HEK293 (cell line): Measurements from ENCODE around the gene RSRC1.

Source experiments
- CTCF ChIA-PET: fragments of 350-600 bp; formaldehyde crosslinking; extraction: SDS; loops from one replicate; lab custom pipeline; 2021; ENCODE audit warnings: antibody characterized with exemption; lab: Yijun Ruan, JAX
- POLR2A ChIA-PET: fragments of 300-600 bp; formaldehyde crosslinking; extraction: SDS; loops from one replicate; lab custom pipeline; 2020; ENCODE audit warnings: antibody characterized with exemption, inconsistent platforms; lab: Yijun Ruan, JAX
- H3K27ac ChIP-seq: fragments of 200-500 bp; sonication (Bioruptor generic); 2 replicates; pipeline ENCODE4 v1.5.1; 2014; ENCODE audit warnings: low read depth, low read length, control low read depth, inconsistent platforms; ENCODE audit errors: extremely low read depth
- H3K36me3 ChIP-seq, 2 experiments: fragments of 200-500 bp in 1 of 2; sonication (Bioruptor generic) in 1 of 2; 1 replicate in 1 of 2; 2 replicates in 1 of 2; pipeline ENCODE4 v1.5.1; 2014 to 2017; ENCODE audit warnings: inconsistent platforms in 2 of 2, low read length in 2 of 2; ENCODE audit not compliant: control insufficient read depth in 2 of 2, insufficient read depth in 1 of 2
- H3K4me1 ChIP-seq: fragments of 200-500 bp; sonication (Bioruptor generic); 2 replicates; pipeline ENCODE4 v1.5.1; 2014; ENCODE audit warnings: mild to moderate bottlenecking, low read length, inconsistent platforms; ENCODE audit not compliant: control insufficient read depth, insufficient read depth
- H3K4me3 ChIP-seq: 2 replicates; pipeline ENCODE4 v1.5.1; 2011; ENCODE audit warnings: low read depth, mild to moderate bottlenecking, control low read depth, low read length, moderate library complexity
- H3K9me3 ChIP-seq: fragments of 200-500 bp; sonication (Bioruptor generic); 2 replicates; pipeline ENCODE4 v1.5.1; 2014; ENCODE audit warnings: low read depth, low read length, inconsistent platforms; ENCODE audit not compliant: control insufficient read depth, insufficient read depth
- FEZF1 ChIP-seq: fragments of 450-650 bp; formaldehyde crosslinking; IDR thresholded peaks from 2 replicates; pipeline ENCODE4 v1.5.1; 2016; ENCODE audit warnings: missing biosample characterization, missing genetic modification characterization
- KLF10 ChIP-seq: fragments of 450-650 bp; IDR thresholded peaks from 2 replicates; pipeline ENCODE4 v1.5.1; 2018; ENCODE audit warnings: missing biosample characterization, mild to moderate bottlenecking, missing genetic modification characterization
- SALL2 ChIP-seq: fragments of 450-650 bp; formaldehyde crosslinking; IDR thresholded peaks from 2 replicates; pipeline ENCODE4 v1.5.0; 2017; ENCODE audit warnings: missing biosample characterization, mild to moderate bottlenecking, missing genetic modification characterization, borderline replicate concordance
- SP2 ChIP-seq: fragments of 450-650 bp; formaldehyde crosslinking; IDR thresholded peaks from 2 replicates; pipeline ENCODE4 v1.5.1; 2016; ENCODE audit warnings: missing biosample characterization, missing genetic modification characterization
- TCF7L2 ChIP-seq: IDR thresholded peaks from 2 replicates; pipeline ENCODE4 v1.6.1; 2011; ENCODE audit warnings: low read depth, mild to moderate bottlenecking, inconsistent platforms, low read length, moderate library complexity, borderline replicate concordance
- ZEB2 ChIP-seq: fragments of 450-650 bp; formaldehyde crosslinking; IDR thresholded peaks from 2 replicates; pipeline ENCODE4 v1.5.1; 2016; ENCODE audit warnings: missing biosample characterization, missing genetic modification characterization
- ZNF155 ChIP-seq: fragments of 450-650 bp; formaldehyde crosslinking; IDR thresholded peaks from 2 replicates; pipeline ENCODE4 v1.5.1; 2016; ENCODE audit warnings: missing biosample characterization, missing genetic modification characterization
- ZNF174 ChIP-seq: fragments of 450-650 bp; formaldehyde crosslinking; IDR thresholded peaks from 2 replicates; pipeline ENCODE4 v1.5.0; 2017; ENCODE audit warnings: missing biosample characterization, mild to moderate bottlenecking, missing genetic modification characterization
- ZNF23 ChIP-seq: fragments of 450-650 bp; formaldehyde crosslinking; IDR thresholded peaks from 2 replicates; pipeline ENCODE4 v1.5.1; 2016; ENCODE audit warnings: missing biosample characterization, missing genetic modification characterization, borderline replicate concordance
- ZNF416 ChIP-seq: fragments of 450-650 bp; formaldehyde crosslinking; IDR thresholded peaks from 2 replicates; pipeline ENCODE4 v1.5.1; 2016; ENCODE audit warnings: missing biosample characterization, missing genetic modification characterization
- ZNF558 ChIP-seq: fragments of 450-650 bp; formaldehyde crosslinking; IDR thresholded peaks from 2 replicates; pipeline ENCODE4 v1.5.1; 2016; ENCODE audit warnings: missing biosample characterization, missing genetic modification characterization
- ZNF621 ChIP-seq: fragments of 450-650 bp; formaldehyde crosslinking; IDR thresholded peaks from 2 replicates; pipeline ENCODE4 v1.5.1; 2017; ENCODE audit warnings: missing biosample characterization, missing genetic modification characterization
- ZNF624 ChIP-seq: fragments of 450-650 bp; formaldehyde crosslinking; IDR thresholded peaks from 2 replicates; pipeline ENCODE4 v1.5.1; 2017; ENCODE audit warnings: missing biosample characterization, missing genetic modification characterization
- ZNF664 ChIP-seq: fragments of 450-650 bp; formaldehyde crosslinking; IDR thresholded peaks from 2 replicates; pipeline ENCODE4 v1.5.1; 2016; ENCODE audit warnings: missing biosample characterization, missing genetic modification characterization
- ZNF76 ChIP-seq: fragments of 450-650 bp; formaldehyde crosslinking; IDR thresholded peaks from 2 replicates; pipeline ENCODE4; 2016; ENCODE audit warnings: low read depth, missing biosample characterization, missing genetic modification characterization, borderline replicate concordance
- ZNF777 ChIP-seq: fragments of 450-650 bp; formaldehyde crosslinking; IDR thresholded peaks from 2 replicates; pipeline ENCODE4 v1.5.1; 2017; ENCODE audit warnings: missing biosample characterization, missing genetic modification characterization, borderline replicate concordance
- ZNF837 ChIP-seq: fragments of 450-650 bp; formaldehyde crosslinking; IDR thresholded peaks from 2 replicates; pipeline ENCODE4 v1.5.1; 2016; ENCODE audit warnings: missing biosample characterization, missing genetic modification characterization
- ZXDB ChIP-seq: fragments of 450-650 bp; formaldehyde crosslinking; IDR thresholded peaks from 2 replicates; pipeline ENCODE4 v1.5.1; 2016; ENCODE audit warnings: missing biosample characterization, missing genetic modification characterization
- TF ChIP-seq, protein P1 (sequence below): fragments of 450-650 bp; formaldehyde crosslinking; IDR thresholded peaks from 2 replicates; pipeline ENCODE4 v1.5.1; 2016; ENCODE audit warnings: missing biosample characterization, missing genetic modification characterization
- TF ChIP-seq, protein P2 (sequence below): fragments of 450-650 bp; formaldehyde crosslinking; IDR thresholded peaks from 2 replicates; pipeline ENCODE4 v1.5.1; 2016; ENCODE audit warnings: missing biosample characterization, missing genetic modification characterization, borderline replicate concordance
- TF ChIP-seq, protein P3 (sequence below): fragments of 450-650 bp; formaldehyde crosslinking; IDR thresholded peaks from 2 replicates; pipeline ENCODE4 v1.5.1; 2016; ENCODE audit warnings: missing biosample characterization, missing genetic modification characterization

The RSRC1 gene

DNA sequence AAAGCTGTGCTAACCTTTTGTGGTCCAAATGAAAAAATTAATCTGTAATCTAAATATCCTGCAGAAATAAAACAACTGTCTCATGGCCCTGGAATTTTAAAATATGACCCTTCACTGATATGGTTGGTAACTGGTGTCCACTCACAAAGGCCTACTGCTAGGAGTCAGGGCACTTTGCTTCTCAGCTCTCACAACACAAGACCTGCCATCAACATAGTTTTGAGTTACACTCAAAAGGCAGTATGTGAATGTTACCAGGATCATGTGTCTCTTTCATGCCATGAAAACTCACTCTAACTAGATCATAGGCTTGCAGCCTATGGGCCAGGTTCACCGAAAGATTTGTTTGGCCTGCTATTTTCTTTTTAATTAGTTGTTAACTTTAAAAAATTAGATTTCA, 451.1 kb downstream of the RSRC1 start:
- Histone ChIP-seq H3K27ac (no peak overlapping the region), H3K9me3 (no peaks in the 10 kb centered on the region), H3K4me1 (no peaks in the 10 kb centered on the region), H3K4me3 (no peak overlapping the region), H3K36me3 (no peaks in the 10 kb centered on the region)
- CTCF ChIA-PET, result interaction anchor here (0.6 to 1.1 kb wide), 2 partner anchors 9 to 128 kb away, joined by 3 to 5 read pairs; no protein-coding TSS in a partner anchor
- POLR2A ChIA-PET, result interaction anchor here (1.8 kb wide), 1 partner anchor 10 kb away, joined by 7 read pairs; the partner anchor contains the start of gene MLF1
- no peak for TF ChIP-seq ZEB2 (tag by site-specific recombination)
- TF ChIP-seq ZNF624 (tag by site-specific recombination), result no peak
- no peak for TF ChIP-seq FEZF1 (tag by site-specific recombination)
- TF ChIP-seq ZXDB, result no peak
- no peak for TF ChIP-seq SP2 (tag by site-specific recombination)

DNA sequence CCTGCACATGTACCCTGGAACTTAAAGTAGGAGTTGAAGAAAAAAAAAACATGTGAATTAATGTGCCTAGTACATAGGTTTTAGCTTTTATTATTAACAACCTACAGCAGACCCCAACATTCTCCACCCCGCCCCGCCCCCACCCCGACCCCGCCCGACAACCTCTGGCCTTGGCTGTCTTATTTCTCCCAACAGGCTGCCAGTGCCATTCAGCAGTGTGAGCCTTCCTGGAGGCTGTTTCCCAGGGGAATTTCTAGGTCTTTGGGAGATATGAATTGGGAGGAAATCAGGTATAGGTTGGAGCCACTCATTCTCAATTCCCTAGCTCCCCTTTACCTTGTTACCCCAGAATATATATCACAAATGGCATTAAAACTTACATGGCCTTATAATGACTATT, 452.8 kb downstream of the RSRC1 start:
- POLR2A ChIA-PET, result interaction anchor here (1.8 kb wide), 1 partner anchor 8 kb away, joined by 7 read pairs; the partner anchor contains the start of gene MLF1
- Histone ChIP-seq H3K4me3 (no peak overlapping the region), H3K4me1 (no peaks in the 10 kb centered on the region), H3K9me3 (no peaks in the 10 kb centered on the region), H3K36me3 (no peaks in the 10 kb centered on the region), H3K27ac (no peak overlapping the region)
- TF ChIP-seq ZNF558 (no peak), ZNF621 (no peak), ZNF174 (tag by site-specific recombination) (no peak), ZNF155 (tag by site-specific recombination) (no peak), TCF7L2 (no peak), ZNF777 (tag by site-specific recombination) (no peak), ZNF76 (no peak), ZNF837 (tag by site-specific recombination) (no peak), ZNF664 (tag by site-specific recombination) (no peak), SALL2 (tag by site-specific recombination) (no peak), KLF10 (no peak), ZNF23 (tag by site-specific recombination) (no peak), ZNF416 (tag by site-specific recombination) (no peak)
- TF ChIP-seq, protein P1, sequence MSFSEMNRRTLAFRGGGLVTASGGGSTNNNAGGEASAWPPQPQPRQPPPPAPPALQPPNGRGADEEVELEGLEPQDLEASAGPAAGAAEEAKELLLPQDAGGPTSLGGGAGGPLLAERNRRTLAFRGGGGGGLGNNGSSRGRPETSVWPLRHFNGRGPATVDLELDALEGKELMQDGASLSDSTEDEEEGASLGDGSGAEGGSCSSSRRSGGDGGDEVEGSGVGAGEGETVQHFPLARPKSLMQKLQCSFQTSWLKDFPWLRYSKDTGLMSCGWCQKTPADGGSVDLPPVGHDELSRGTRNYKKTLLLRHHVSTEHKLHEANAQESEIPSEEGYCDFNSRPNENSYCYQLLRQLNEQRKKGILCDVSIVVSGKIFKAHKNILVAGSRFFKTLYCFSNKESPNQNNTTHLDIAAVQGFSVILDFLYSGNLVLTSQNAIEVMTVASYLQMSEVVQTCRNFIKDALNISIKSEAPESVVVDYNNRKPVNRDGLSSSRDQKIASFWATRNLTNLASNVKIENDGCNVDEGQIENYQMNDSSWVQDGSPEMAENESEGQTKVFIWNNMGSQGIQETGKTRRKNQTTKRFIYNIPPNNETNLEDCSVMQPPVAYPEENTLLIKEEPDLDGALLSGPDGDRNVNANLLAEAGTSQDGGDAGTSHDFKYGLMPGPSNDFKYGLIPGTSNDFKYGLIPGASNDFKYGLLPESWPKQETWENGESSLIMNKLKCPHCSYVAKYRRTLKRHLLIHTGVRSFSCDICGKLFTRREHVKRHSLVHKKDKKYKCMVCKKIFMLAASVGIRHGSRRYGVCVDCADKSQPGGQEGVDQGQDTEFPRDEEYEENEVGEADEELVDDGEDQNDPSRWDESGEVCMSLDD (tag by site-specific recombination), result no peak
- TF ChIP-seq, protein P2, sequence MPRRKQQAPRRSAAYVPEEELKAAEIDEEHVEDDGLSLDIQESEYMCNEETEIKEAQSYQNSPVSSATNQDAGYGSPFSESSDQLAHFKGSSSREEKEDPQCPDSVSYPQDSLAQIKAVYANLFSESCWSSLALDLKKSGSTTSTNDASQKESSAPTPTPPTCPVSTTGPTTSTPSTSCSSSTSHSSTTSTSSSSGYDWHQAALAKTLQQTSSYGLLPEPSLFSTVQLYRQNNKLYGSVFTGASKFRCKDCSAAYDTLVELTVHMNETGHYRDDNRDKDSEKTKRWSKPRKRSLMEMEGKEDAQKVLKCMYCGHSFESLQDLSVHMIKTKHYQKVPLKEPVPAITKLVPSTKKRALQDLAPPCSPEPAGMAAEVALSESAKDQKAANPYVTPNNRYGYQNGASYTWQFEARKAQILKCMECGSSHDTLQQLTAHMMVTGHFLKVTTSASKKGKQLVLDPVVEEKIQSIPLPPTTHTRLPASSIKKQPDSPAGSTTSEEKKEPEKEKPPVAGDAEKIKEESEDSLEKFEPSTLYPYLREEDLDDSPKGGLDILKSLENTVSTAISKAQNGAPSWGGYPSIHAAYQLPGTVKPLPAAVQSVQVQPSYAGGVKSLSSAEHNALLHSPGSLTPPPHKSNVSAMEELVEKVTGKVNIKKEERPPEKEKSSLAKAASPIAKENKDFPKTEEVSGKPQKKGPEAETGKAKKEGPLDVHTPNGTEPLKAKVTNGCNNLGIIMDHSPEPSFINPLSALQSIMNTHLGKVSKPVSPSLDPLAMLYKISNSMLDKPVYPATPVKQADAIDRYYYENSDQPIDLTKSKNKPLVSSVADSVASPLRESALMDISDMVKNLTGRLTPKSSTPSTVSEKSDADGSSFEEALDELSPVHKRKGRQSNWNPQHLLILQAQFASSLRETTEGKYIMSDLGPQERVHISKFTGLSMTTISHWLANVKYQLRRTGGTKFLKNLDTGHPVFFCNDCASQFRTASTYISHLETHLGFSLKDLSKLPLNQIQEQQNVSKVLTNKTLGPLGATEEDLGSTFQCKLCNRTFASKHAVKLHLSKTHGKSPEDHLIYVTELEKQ (tag by site-specific recombination), result no peak
- TF ChIP-seq, protein P3, sequence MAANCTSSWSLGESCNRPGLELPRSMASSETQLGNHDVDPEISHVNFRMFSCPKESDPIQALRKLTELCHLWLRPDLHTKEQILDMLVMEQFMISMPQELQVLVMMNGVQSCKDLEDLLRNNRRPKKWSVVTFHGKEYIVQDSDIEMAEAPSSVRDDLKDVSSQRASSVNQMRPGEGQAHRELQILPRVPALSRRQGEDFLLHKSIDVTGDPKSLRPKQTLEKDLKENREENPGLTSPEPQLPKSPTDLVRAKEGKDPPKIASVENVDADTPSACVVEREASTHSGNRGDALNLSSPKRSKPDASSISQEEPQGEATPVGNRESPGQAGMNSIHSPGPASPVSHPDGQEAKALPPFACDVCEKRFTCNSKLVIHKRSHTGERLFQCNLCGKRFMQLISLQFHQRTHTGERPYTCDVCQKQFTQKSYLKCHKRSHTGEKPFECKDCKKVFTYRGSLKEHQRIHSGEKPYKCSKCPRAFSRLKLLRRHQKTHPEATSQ, result no peak
- CTCF ChIA-PET, result interaction anchor here (0.6 kb wide), 1 partner anchor 40 kb away, joined by 3 read pairs; no protein-coding TSS in a partner anchor
